Stimulated activated memory B cell treated with anti-CD40 and anti-IgM and Interleukin-4, amounts not matched to agents 10 μg/mL and 1 μg/mL and 100 μg/mL, for 72 hours (primary cell): Measurements from ENCODE around the gene PPFIA4.

Source experiments
- ATAC-seq: fragments of 150-1000 bp; cut with Tn5 transposase; 2 replicates; pipeline ENCODE4 v1.10.0; 2021
- H3K27ac Mint-ChIP-seq: one replicate; pipeline ENCODE4 v1.8.0; 2022; ENCODE audit warnings: mild to moderate bottlenecking, mixed read lengths
- H3K27me3 Mint-ChIP-seq: one replicate; pipeline ENCODE4 v1.8.0; 2022; ENCODE audit warnings: mixed read lengths
- H3K36me3 Mint-ChIP-seq: one replicate; pipeline ENCODE4 v1.8.0; 2022; ENCODE audit warnings: mixed read lengths
- H3K4me1 Mint-ChIP-seq: one replicate; pipeline ENCODE4 v1.8.0; 2022; ENCODE audit warnings: mixed read lengths
- H3K4me3 Mint-ChIP-seq: one replicate; pipeline ENCODE4 v1.8.0; 2022; ENCODE audit warnings: mild to moderate bottlenecking, moderate library complexity, mixed read lengths
- H3K9me3 Mint-ChIP-seq: one replicate; pipeline ENCODE4 v1.8.0; 2022; ENCODE audit warnings: mixed read lengths

PPFIA4 gene

DNA sequence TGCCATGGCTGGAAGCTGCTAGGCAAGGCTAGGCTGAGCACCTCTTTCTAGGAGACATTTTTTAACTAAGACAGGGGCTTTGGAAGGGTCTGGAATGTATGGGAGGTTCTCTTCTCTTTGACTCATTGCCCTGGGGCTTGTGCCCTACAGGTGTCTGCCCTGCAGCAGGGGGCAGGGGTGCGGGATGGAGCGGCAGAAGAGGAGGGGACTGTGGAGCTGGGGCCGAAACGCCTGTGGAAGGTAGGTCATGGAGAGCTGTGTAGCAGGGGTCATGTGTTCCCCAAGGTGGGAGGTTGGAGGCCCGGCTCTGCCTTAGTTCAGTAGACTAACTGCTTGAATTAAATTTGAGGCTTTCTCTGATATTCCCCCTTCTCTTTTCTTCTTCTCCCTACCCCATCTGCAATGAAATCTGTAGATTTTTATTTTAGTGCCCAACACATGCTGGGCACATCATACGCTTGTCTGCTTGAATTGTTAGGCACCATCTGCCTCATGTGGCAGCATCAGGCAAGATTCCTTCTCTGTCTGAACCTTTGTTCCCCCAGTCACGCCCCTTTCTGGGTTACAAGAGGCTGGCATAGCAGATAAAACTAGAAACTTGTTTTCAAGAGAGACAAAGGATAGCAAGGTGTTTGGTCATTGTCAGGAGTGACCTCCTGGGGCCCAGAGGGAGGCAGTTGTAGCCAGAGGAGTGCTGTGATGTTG is 18.4 kb downstream of the PPFIA4 start:
- Mint-ChIP-seq H3K4me3 (no peak overlapping the region), H3K36me3 (no peaks in the 10 kb centered on the region), H3K27me3 (peaks cover 43% of the 10 kb centered on the region), H3K4me1 (no peaks in the 10 kb centered on the region), H3K9me3 (no peaks in the 10 kb centered on the region), H3K27ac (no peak overlapping the region)
- no peak for ATAC-seq

DNA sequence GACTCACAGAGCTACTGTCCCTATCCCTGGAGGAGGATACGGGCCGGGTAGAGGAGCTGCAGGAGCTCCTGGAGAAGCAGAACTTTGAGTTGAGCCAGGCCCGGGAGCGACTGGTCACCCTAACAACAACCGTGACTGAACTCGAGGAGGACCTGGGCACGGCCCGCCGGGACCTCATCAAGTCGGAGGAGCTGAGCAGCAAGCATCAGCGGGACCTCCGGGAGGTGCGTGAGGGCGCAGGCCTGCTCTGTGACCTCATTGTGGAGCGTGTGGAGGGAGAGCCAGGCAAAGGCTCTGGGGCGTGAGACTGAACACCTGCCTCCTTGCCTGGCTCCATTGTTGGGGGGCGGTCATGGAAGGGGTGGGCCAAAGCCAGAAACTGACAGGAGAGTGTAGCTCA is 19.0 kb downstream of the PPFIA4 start:
- Mint-ChIP-seq H3K27me3 (peaks cover 46% of the 10 kb centered on the region), H3K4me3 (no peak overlapping the region), H3K36me3 (no peaks in the 10 kb centered on the region), H3K27ac (no peak overlapping the region), H3K4me1 (no peaks in the 10 kb centered on the region), H3K9me3 (no peaks in the 10 kb centered on the region)
- no peak for ATAC-seq

DNA sequence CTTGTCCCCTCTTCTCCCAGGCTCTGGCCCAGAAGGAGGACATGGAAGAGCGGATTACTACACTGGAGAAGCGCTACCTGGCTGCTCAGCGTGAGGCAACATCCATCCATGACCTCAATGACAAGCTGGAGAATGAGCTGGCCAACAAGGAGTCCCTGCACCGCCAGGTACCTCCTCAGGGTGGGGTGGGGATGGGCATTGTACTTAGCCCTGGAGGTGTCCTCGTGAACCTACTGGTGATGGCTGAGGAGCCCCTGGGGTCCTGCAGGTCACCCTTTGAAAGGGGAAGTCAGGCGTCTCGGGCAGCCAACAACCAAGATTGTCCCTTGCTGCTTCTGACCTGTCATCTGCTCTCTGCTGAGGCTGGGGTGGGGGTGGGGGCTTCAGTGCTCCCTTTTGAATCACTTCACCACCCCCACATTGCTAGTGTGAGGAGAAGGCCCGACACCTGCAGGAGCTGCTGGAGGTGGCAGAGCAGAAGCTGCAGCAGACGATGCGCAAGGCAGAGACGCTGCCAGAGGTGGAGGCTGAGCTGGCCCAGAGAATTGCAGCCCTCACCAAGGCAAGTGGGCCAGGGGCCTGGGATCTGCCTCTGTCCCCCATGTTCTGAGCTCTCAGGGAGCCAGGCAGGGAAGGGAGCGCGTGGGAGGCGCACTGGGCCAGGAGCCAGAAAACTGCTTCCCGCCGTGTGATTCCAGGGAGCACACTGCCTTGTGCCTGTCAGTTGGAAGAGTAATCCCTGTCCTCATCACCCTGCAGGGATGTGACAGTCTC is 19.7 kb downstream of the PPFIA4 start:
- Mint-ChIP-seq H3K4me1 (no peaks in the 10 kb centered on the region), H3K9me3 (no peaks in the 10 kb centered on the region), H3K27me3 (peaks cover 53% of the 10 kb centered on the region), H3K4me3 (no peak overlapping the region), H3K36me3 (no peaks in the 10 kb centered on the region), H3K27ac (no peak overlapping the region)
- no peak for ATAC-seq

DNA sequence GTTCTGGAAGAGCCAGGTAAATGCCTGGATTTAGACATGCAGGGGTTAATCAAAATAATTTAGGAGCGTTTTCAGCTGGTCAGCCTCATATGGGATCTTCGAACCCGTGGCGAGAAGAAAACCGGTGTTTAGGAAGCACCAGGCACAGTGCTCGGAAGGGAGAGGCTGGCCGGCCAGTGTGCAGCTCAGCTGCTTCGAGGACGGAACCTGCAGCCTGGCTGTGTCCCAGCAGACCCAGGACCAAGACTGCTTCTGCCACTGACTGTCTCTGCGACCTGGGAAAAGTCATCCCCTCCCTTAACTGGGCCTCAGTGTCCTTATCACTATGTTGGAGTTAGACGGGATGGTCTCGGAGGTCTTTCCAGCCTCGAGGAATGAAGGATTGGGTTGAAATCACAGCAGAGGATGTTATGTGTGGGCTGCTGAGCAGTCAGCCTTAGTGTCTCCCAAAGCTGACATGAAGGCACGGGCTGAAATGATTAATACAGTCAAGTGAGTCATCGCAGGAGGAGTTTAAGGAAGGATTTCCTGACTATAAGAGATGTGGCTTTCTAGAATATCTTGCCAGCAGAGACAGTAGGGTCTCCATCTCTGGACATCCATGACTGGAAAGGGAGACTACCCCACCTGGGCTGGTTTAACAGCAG is 20.8 kb downstream of the PPFIA4 start:
- no peaks in the 10 kb centered on the region for H3K36me3 Mint-ChIP-seq
- H3K9me3 Mint-ChIP-seq = no peaks in the 10 kb centered on the region
- no peak for ATAC-seq
- H3K27me3 Mint-ChIP-seq = peaks cover 64% of the 10 kb centered on the region
- no peak overlapping the region for H3K4me3 Mint-ChIP-seq
- no peak overlapping the region for H3K27ac Mint-ChIP-seq
- H3K4me1 Mint-ChIP-seq = no peaks in the 10 kb centered on the region

DNA sequence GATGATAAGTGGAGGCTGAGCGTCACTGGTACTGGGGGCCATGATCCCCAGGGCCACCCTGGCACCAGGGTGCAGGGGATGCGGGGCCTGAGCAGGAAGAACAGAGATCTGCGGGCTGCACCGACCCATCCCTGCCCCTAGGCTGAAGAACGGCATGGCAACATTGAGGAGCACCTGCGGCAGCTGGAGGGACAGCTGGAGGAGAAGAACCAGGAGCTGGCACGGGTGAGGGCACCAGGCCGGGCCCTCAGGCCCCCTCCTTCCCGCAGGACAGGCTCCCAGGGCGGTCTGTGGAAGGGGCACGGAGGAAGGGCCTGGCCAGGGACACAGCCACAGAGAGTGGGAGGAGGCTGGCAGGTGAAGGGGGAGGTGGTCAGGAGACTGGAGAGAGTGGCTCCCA is 21.8 kb downstream of the PPFIA4 start:
- H3K9me3 Mint-ChIP-seq = no peaks in the 10 kb centered on the region
- no peak overlapping the region for H3K4me3 Mint-ChIP-seq
- H3K36me3 Mint-ChIP-seq = no peaks in the 10 kb centered on the region

DNA sequence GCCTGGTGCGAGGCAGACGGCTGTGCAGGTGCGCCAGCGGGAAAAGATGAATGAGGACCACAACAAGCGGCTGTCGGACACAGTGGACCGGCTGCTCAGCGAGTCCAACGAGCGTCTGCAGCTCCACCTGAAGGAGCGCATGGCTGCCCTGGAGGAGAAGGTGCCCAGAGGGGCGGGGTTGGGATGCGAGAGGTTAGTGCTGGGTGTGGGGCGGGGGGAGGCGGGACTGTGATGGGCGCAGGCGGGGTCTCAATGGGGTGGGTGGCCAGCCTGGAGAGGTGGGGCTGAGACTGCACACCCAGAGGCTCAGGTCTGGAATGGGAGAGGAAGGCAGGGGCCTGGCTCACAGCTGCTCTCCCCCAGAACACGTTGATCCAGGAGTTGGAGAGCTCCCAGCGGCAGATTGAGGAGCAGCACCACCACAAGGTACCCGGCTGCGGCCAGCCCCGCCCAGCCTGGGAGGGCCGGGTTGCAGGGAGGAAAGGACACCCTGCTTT is 22.3 kb downstream of the PPFIA4 start:
- H3K9me3 Mint-ChIP-seq = no peaks in the 10 kb centered on the region
- no peak overlapping the region for H3K4me3 Mint-ChIP-seq
- H3K27ac Mint-ChIP-seq = no peak overlapping the region
- no peaks in the 10 kb centered on the region for H3K36me3 Mint-ChIP-seq
- ATAC-seq = peak; percentile 25
- H3K27me3 Mint-ChIP-seq = peaks cover 73% of the 10 kb centered on the region
- H3K4me1 Mint-ChIP-seq = no peaks in the 10 kb centered on the region

More for the DNA sequence above, 21.8 kb downstream of the PPFIA4 start:
- peaks cover 73% of the 10 kb centered on the region for H3K27me3 Mint-ChIP-seq
- ATAC-seq = no peak
- H3K27ac Mint-ChIP-seq = no peak overlapping the region
- no peaks in the 10 kb centered on the region for H3K4me1 Mint-ChIP-seq

DNA sequence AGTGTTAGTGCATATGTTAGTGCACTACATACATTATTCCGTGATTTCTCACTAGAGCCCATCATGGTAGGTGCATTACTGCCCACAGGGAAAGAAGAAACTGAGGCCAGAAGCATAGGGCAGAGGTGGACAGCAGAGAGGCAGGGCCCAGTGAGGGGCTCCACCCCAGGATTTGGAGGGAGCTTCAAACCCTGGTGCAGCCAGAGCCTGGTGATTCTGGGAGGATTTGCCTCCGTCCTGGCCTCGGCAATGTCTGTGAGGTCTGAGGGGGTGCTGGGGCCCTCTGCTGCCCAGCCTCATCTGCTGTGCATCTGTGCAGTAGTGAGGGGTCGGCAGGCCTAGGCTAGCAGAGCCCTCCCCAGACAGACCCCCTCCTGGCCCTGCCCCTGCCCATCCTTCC is 22.8 kb downstream of the PPFIA4 start:
- no peak overlapping the region for H3K27ac Mint-ChIP-seq
- no peaks in the 10 kb centered on the region for H3K4me1 Mint-ChIP-seq
- H3K4me3 Mint-ChIP-seq = no peak overlapping the region
- no peak for ATAC-seq
- no peaks in the 10 kb centered on the region for H3K36me3 Mint-ChIP-seq
- H3K27me3 Mint-ChIP-seq = peaks cover 73% of the 10 kb centered on the region
- H3K9me3 Mint-ChIP-seq = no peaks in the 10 kb centered on the region

DNA sequence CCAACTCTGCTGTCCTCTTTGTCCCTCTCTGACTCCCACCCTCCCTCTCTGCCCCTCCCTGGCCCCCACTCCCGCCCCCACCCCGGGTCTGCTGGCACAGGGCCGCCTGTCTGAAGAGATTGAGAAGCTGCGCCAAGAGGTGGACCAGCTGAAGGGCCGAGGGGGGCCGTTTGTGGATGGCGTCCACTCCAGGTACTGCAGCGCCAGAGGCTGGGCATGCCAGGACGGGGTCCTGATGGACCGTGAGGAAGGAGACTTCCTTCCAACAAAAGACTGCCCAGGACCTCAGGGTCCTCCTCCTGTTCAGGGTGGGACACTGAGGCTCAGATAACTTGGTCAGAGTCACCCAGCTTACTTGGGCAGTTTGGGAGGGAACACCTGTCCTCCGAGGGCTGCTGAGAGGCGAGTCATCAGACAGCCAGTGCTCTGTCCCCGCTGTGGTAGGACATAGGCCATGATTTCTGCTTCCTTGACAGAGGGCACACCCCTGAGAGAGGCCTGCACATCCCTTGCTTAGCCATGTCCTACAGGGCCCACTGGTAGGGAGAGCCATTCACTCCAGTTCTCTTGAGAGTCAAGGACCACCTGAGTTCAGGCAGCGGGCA is 23.4 kb downstream of the PPFIA4 start:
- no peak overlapping the region for H3K4me3 Mint-ChIP-seq
- H3K9me3 Mint-ChIP-seq = no peaks in the 10 kb centered on the region
- no peaks in the 10 kb centered on the region for H3K36me3 Mint-ChIP-seq
- H3K4me1 Mint-ChIP-seq = no peaks in the 10 kb centered on the region
- ATAC-seq = no peak
- H3K27me3 Mint-ChIP-seq = peaks cover 67% of the 10 kb centered on the region
- no peak overlapping the region for H3K27ac Mint-ChIP-seq

GRCh38 chr1:203050826-203051225 is 24.5 kb downstream of the PPFIA4 start:
- Mint-ChIP-seq H3K4me1 (no peaks in the 10 kb centered on the region), H3K27me3 (peaks cover 63% of the 10 kb centered on the region), H3K27ac (no peak overlapping the region), H3K36me3 (no peaks in the 10 kb centered on the region), H3K4me3 (no peak overlapping the region), H3K9me3 (no peaks in the 10 kb centered on the region)
- ATAC-seq = no peak

- H3K36me3 Mint-ChIP-seq = no peaks in the 10 kb centered on the region
- no peak overlapping the region for H3K4me3 Mint-ChIP-seq
- H3K27me3 Mint-ChIP-seq = peaks cover 68% of the 10 kb centered on the region
- ATAC-seq = no peak
- H3K27ac Mint-ChIP-seq = no peak overlapping the region
- H3K9me3 Mint-ChIP-seq = no peaks in the 10 kb centered on the region
- H3K4me1 Mint-ChIP-seq = no peaks in the 10 kb centered on the region
These were observed 25.6 kb downstream of the PPFIA4 start for GRCh38 chr1:203051841-203052324.

DNA sequence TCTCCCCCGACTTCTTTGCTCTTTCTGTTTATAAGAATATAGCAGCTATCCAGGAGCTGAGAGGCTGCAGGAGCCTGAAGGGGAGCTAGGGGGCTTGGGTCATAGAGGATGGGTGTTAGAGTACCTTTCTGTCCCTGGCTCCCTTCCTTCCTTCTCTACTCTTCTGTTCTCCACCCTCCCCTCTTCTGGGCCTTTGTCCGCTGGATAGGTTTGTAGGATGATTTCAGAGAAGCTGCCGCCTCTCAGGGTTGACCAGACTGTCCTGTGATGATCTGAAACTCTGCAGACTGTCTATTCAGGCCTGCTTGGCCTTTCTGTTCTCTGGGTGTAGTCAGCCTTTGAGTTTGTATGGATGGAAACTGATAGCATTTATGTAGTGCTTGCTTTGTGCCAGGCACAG is 26.3 kb downstream of the PPFIA4 start:
- no peak overlapping the region for H3K4me3 Mint-ChIP-seq
- no peaks in the 10 kb centered on the region for H3K36me3 Mint-ChIP-seq
- H3K27me3 Mint-ChIP-seq = peaks cover 66% of the 10 kb centered on the region
- H3K27ac Mint-ChIP-seq = no peak overlapping the region
- no peak for ATAC-seq
- no peaks in the 10 kb centered on the region for H3K9me3 Mint-ChIP-seq
- no peaks in the 10 kb centered on the region for H3K4me1 Mint-ChIP-seq

DNA sequence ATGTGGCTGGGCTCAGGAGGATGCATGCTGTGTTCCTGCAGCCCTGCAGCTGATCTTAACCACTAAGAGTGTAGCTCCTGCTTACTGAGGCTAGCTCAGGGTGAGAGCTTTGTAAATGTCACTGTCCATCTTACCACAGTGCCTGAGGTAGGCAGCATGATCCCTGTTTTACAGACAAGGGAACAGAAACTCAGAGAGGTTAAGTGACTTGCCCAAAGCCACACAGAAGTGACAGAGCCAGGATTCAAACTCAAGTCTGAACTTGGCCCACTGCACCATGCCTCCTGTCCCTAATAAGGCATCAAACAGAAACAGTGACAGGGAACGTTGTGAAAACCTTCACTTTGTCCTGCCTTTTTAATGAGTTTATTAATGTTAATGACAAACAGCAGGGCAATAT is 27.9 kb downstream of the PPFIA4 start:
- no peak for ATAC-seq
- Mint-ChIP-seq H3K4me3 (no peak overlapping the region), H3K4me1 (no peaks in the 10 kb centered on the region), H3K9me3 (no peaks in the 10 kb centered on the region), H3K27ac (no peak overlapping the region), H3K27me3 (peaks cover 60% of the 10 kb centered on the region), H3K36me3 (no peaks in the 10 kb centered on the region)

DNA sequence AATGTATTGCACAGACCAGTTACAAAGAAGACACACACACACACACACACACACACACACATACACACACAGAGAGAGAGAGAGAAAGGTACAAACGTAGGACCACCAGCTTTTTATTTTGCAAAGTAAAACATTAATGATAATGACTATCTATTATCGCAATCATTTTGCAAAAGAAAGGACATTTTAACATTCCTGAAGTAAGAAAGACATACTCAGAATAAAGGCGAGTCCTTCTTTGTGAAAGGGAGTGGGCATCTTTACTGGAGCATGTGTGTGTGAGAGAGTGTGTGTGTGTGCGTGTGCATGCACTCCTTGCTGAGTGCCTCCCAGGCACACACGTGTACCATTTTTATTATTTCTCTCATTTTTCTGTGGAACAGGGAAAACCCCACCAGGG is 28.4 kb downstream of the PPFIA4 start:
- H3K4me1 Mint-ChIP-seq = no peaks in the 10 kb centered on the region
- H3K27me3 Mint-ChIP-seq = peaks cover 60% of the 10 kb centered on the region
- H3K27ac Mint-ChIP-seq = no peak overlapping the region
- no peak for ATAC-seq
- no peaks in the 10 kb centered on the region for H3K9me3 Mint-ChIP-seq
- no peak overlapping the region for H3K4me3 Mint-ChIP-seq
- H3K36me3 Mint-ChIP-seq = no peaks in the 10 kb centered on the region

DNA sequence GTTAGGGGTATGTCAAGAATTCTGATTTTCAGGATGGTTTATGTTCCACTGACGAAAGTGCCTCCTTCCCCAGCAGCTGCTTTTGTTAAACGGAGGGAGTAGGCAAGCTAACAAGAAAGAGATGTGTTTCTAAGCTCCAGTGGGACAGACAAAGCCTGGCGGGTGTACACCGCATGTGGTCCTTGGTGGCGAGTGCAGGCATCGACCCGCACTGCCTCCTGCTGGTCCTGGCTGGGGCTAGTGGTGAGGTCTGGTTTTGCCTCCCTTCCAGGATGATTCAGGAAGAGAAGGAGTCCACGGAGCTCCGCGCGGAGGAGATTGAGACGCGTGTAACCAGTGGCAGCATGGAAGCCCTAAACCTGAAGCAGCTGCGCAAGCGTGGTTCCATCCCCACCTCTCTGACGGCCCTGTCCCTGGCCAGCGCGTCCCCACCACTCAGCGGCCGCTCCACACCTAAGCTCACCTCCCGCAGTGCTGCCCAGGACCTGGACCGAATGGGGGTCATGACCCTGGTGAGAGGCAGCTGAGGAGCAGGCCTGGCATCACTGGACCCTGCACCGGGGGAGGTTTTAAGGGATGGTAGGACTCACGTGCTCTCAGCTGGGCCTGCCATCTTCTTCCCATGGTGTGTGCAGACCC is 29.0 kb downstream of the PPFIA4 start:
- no peak for ATAC-seq
- H3K9me3 Mint-ChIP-seq = no peaks in the 10 kb centered on the region
- no peak overlapping the region for H3K27ac Mint-ChIP-seq
- no peaks in the 10 kb centered on the region for H3K36me3 Mint-ChIP-seq
- no peaks in the 10 kb centered on the region for H3K4me1 Mint-ChIP-seq
- H3K4me3 Mint-ChIP-seq = no peak overlapping the region
- peaks cover 60% of the 10 kb centered on the region for H3K27me3 Mint-ChIP-seq

GRCh38 chr1:203056012-203056411 is 29.7 kb downstream of the PPFIA4 start:
- no peaks in the 10 kb centered on the region for H3K4me1 Mint-ChIP-seq
- no peaks in the 10 kb centered on the region for H3K36me3 Mint-ChIP-seq
- H3K27me3 Mint-ChIP-seq = peaks cover 60% of the 10 kb centered on the region
- no peak overlapping the region for H3K4me3 Mint-ChIP-seq
- H3K27ac Mint-ChIP-seq = no peak overlapping the region
- ATAC-seq = no peak
- no peaks in the 10 kb centered on the region for H3K9me3 Mint-ChIP-seq
